Measurements from ENCODE around the gene TMEM120B.
"Not testable (repeated sequence)": the region's sequence is repeated elsewhere in the genome, so short reads cannot be mapped to it uniquely, and the experiment has no call there.

- not testable (repeated sequence) for TF ChIP-seq POLR2A (IDR thresholded peaks at IDR 0.05; ENCODE audit: low read depth, low read length); POLR2AphosphoS5 (IDR thresholded peaks at IDR 0.05; ENCODE audit: low read depth, low read length); SPI1 (IDR thresholded peaks at IDR 0.05; ENCODE audit: low read depth, low read length); TAF1 (IDR thresholded peaks at IDR 0.05; ENCODE audit: low read depth, low read length); PAX5 (IDR thresholded peaks at IDR 0.05; ENCODE audit: insufficient read depth, low read length, severe bottlenecking); POU2F2 (IDR thresholded peaks at IDR 0.05; ENCODE audit: low read depth, low read length)
These were observed 14.7 kb upstream of the TMEM120B start for GRCh38 chr12:121697861-121698260.
